Progenitor cell of endocrine pancreas (in vitro differentiated cells): ENCODE measurements around the gene RIPOR2. TPM values are rescaled to one million over a fixed set of nuclear protein-coding genes. Genes with fewer than 3 reads are reported as not detected.

ENCODE experiments used
- DNase-seq: peaks from one replicate; pipeline ENCODE4 v3.0.0; 2021; ENCODE audit warnings: low spot score; ENCODE audit not compliant: unreplicated experiment
- H3K27ac Mint-ChIP-seq: 2 replicates; pipeline ENCODE4 v1.8.0; 2021; ENCODE audit warnings: mild to moderate bottlenecking, moderate library complexity, mixed read lengths
- H3K27me3 Mint-ChIP-seq: 2 replicates; pipeline ENCODE4 v1.8.0; 2021; ENCODE audit warnings: mixed read lengths
- H3K36me3 Mint-ChIP-seq: 2 replicates; pipeline ENCODE4 v1.8.0; 2022; ENCODE audit warnings: mixed read lengths; ENCODE audit not compliant: insufficient read depth
- H3K4me1 Mint-ChIP-seq: 2 replicates; pipeline ENCODE4 v1.8.0; 2021; ENCODE audit warnings: low read depth, mixed read lengths
- H3K4me3 Mint-ChIP-seq: 2 replicates; pipeline ENCODE4 v1.8.0; 2021; ENCODE audit warnings: low read depth, mild to moderate bottlenecking, moderate library complexity, mixed read lengths
- H3K9me3 Mint-ChIP-seq: 2 replicates; pipeline ENCODE4 v1.8.0; 2021; ENCODE audit warnings: low read depth, mixed read lengths
- CTCF ChIP-seq: fragments of 200-600 bp; sonication (generic); IDR thresholded peaks from one replicate; pipeline ENCODE4 v1.5.0; 2021; ENCODE audit warnings: antibody characterized with exemption, mild to moderate bottlenecking; ENCODE audit not compliant: unreplicated experiment
- total RNA-seq: library from RNA; stranded (reverse); gene quantifications from 2 replicates; pipeline ENCODE4 v1.2.1, GENCODE V29; 2021

The RIPOR2 gene
- total RNA-seq, 1 donor from 2014 or later, result 2.2 TPM

- no peaks in the 10 kb centered on the region for H3K4me1 Mint-ChIP-seq
- DNase-seq, result no peak
- H3K4me3 Mint-ChIP-seq, result no peak overlapping the region
- H3K36me3 Mint-ChIP-seq, result no peaks in the 10 kb centered on the region
- H3K9me3 Mint-ChIP-seq, result no peaks in the 10 kb centered on the region
- no peaks in the 10 kb centered on the region for H3K27me3 Mint-ChIP-seq
- H3K27ac Mint-ChIP-seq, result no peak overlapping the region
- TF ChIP-seq CTCF, result no peak
Measured at GRCh38 chr6:24961852-24962251, 26.1 kb upstream of the RIPOR2 start.

- H3K4me3 Mint-ChIP-seq, result no peak overlapping the region
- no peak for TF ChIP-seq CTCF
- H3K27me3 Mint-ChIP-seq, result no peaks in the 10 kb centered on the region
- no peak overlapping the region for H3K27ac Mint-ChIP-seq
- H3K9me3 Mint-ChIP-seq, result no peaks in the 10 kb centered on the region
- H3K36me3 Mint-ChIP-seq, result no peaks in the 10 kb centered on the region
- no peaks in the 10 kb centered on the region for H3K4me1 Mint-ChIP-seq
- no peak for DNase-seq
Measured at GRCh38 chr6:24960991-24961475, 25.3 kb upstream of the RIPOR2 start.

GRCh38 chr6:24959319-24959718 lies 23.6 kb upstream of the RIPOR2 start:
- no peaks in the 10 kb centered on the region for H3K27me3 Mint-ChIP-seq
- no peak for TF ChIP-seq CTCF

GRCh38 chr6:24957199-24957598 lies 21.4 kb upstream of the RIPOR2 start:
- Mint-ChIP-seq H3K36me3 (no peaks in the 10 kb centered on the region), H3K27me3 (no peaks in the 10 kb centered on the region), H3K4me1 (no peaks in the 10 kb centered on the region), H3K9me3 (no peaks in the 10 kb centered on the region), H3K27ac (no peak overlapping the region), H3K4me3 (no peak overlapping the region)
- DNase-seq, result no peak
- TF ChIP-seq CTCF, result no peak

More at GRCh38 chr6:24959319-24959718, 23.6 kb upstream of the RIPOR2 start:
- no peak for DNase-seq
- no peak overlapping the region for H3K4me3 Mint-ChIP-seq
- H3K36me3 Mint-ChIP-seq, result no peaks in the 10 kb centered on the region
- H3K4me1 Mint-ChIP-seq, result no peaks in the 10 kb centered on the region
- no peak overlapping the region for H3K27ac Mint-ChIP-seq
- H3K9me3 Mint-ChIP-seq, result no peaks in the 10 kb centered on the region

GRCh38 chr6:24953726-24954125 lies 18.0 kb upstream of the RIPOR2 start:
- Mint-ChIP-seq H3K4me1 (peaks cover 4% of the 10 kb centered on the region), H3K36me3 (no peaks in the 10 kb centered on the region), H3K4me3 (no peak overlapping the region), H3K27ac (no peak overlapping the region), H3K9me3 (no peaks in the 10 kb centered on the region), H3K27me3 (peaks cover 3% of the 10 kb centered on the region)
- TF ChIP-seq CTCF, result no peak
- DNase-seq, result no peak
